Mucosa of gallbladder (tissue), 1 donor: ENCODE results near the gene BPIFB1. TPM values are rescaled to one million over a fixed set of nuclear protein-coding genes. Genes with fewer than 3 reads are reported as not detected.
A peak's percentile ranks its signal among the peaks of the same experiment; 100 is the strongest.

Experiments used
- DNase-seq: peaks from one replicate; pipeline ENCODE4 v3.0.0-alpha.2; 2020; ENCODE audit warnings: low spot score
- total RNA-seq: library from RNA; stranded (reverse); gene quantifications from one replicate; pipeline ENCODE4 v1.2.1, GENCODE V29; 2021
- donor health status: DM: no; HTN: no; CAD: no.

Gene BPIFB1, protein sequence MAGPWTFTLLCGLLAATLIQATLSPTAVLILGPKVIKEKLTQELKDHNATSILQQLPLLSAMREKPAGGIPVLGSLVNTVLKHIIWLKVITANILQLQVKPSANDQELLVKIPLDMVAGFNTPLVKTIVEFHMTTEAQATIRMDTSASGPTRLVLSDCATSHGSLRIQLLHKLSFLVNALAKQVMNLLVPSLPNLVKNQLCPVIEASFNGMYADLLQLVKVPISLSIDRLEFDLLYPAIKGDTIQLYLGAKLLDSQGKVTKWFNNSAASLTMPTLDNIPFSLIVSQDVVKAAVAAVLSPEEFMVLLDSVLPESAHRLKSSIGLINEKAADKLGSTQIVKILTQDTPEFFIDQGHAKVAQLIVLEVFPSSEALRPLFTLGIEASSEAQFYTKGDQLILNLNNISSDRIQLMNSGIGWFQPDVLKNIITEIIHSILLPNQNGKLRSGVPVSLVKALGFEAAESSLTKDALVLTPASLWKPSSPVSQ
- 0.78 TPM for total RNA-seq

DNA sequence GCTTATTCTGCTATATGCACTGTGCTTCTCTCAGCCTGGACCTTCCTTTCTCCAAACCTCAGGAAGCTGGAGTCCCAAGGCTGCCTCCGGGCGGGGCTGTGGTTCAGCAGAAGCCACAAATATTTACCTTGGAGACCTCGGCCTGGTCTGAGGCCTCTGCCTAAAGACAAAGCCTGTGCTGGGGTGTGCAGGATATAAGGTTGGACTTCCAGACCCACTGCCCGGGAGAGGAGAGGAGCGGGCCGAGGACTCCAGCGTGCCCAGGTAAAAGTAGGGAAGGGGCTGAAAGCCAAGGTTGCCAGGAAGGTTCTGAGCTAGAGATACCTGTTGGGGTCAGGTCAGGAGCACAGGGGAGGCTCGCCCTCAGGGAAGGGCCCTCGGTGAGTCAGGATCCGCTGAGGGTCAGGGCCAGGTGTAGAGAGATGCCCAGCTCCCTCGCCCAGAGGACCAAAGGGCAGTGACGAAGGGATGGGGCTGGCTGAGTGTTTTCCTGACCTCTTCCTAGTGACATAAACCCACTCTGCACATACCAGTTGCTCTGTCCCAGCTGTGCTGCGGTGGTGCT is at the start of gene BPIFB1:
BPIFB1 (plus strand) TSS at position 224 of the 565 bp plus-strand sequence. CDS start 2,860 bp downstream, outside the sequence.
- no peak for DNase-seq

DNA sequence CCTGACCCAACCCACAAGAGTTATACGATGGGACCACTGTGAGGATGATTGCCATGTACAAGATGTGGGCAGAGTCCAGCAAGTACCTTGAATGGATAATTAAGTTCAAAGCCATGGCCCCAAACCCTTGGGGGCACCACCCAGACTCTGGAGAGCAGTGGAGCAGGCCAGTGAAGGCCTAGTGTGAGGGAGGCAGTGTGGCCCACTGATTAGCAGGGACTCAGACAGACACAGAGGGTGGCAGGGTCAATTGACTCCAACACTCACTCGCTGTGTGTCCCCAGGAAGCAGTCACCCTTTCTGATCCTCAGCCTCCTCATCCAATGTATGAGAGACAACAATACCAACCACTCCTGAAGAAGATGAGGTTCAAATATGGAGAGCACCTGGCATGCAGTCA is 49.0 kb upstream of the BPIFB1 start:
- DNase-seq: no peak

DNA sequence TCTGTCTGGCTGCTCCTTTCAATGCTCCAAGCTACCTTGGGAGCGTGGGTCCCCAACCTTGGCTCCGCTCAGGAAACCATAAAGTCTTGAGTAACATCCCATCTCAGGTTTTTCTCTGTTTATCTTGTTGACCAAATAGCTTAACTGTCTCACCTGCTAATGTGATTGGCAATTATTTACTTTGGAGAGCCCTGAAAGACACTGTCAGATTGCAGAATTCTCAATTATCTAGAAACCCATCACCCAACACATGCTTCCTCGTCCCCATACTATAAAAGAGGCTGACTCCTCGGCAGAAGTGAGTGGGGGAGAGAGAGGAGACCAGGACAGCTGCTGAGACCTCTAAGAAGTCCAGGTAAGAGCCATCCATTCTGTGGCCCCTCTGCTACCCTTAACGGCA is 47.3 kb upstream of the BPIFB1 start, which contains the start of gene BPIFA1:
BPIFA1 (plus strand) TSS at position 301 of the 400 bp plus-strand sequence. CDS start 1,716 bp downstream, outside the sequence.
- no peak for DNase-seq

DNA sequence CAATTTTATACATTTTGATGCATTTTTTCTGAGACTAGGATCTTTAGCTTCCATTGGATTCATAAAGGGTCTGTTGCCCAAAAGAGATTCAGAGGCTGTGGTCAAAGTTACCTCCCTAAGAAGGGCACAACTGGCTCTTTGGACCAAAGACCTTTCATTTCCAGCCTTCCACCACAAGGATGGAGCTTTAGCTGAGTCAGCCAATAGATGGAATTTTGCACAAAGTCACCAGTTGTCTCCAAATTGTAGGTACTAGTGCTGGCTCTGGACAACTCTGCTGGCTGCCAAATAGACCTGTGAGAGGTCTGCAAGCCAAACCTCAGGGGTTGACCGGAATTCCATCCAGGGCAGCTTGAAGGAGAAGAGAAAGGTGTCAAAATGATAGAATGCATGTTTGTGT is 46.7 kb upstream of the BPIFB1 start:
- no peak for DNase-seq

DNA sequence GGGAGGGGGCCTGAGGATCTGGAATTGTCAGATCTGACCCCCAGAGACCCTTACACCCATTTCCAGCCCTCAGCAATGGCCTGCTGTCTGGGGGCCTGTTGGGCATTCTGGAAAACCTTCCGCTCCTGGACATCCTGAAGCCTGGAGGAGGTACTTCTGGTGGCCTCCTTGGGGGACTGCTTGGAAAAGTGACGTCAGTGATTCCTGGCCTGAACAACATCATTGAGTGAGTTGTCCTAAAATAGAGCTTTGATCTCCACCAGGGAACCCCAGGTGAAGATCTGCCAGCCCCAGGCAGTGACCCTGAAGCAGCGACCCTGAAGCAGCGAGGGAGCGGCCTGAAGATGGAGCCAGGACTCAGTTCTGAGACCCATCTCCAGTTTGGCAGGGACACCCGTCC is 45.0 kb upstream of the BPIFB1 start:
- no peak for DNase-seq

DNA sequence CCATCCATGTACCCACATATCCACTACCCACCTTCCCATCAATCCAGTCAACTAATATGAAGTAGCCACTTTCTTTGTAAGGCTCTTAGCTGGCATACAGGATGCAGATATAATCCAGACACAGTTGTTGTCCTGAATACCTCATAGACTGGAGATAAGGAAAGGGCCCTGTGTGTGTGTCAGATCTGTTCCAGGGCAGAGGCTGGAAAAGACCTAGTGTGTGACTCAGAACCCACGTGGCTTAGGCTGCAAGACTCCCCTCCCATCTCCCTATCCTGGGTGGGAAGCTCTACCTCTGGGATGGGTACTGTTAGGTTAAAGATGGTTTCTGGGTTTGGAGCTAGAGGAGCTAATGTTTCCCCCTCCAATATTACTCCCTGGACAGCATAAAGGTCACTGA is 43.6 kb upstream of the BPIFB1 start:
- no peak for DNase-seq

DNA sequence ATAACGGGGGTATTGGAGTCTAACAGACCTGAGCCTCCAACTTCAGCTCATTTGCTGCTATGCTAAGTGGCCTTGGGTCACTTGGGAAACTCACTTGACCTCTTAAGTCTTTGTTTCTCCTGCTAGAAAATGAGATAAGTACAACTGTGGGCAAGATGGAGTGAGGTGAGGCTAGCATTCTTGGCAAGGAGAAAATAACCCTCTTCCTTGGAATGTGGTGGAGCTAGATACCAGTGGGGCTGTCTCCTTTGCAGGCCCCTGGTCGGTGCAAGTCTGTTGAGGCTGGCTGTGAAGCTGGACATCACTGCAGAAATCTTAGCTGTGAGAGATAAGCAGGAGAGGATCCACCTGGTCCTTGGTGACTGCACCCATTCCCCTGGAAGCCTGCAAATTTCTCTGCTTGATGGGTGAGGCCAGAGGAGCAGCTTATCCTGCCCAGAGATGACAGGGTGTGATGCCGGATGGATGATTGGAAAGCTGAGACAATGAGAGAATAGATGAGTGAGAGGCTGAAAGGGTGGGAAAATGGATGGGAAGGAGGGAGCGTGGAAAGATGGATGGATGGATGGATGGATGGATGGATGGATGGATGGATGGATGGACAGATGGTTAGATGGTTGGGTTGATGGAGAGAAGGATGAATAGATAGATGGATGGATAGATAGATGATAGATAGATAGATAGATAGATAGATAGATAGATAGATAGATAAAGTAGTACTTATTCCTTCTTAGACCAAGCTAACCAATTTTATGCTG is 42.9 kb upstream of the BPIFB1 start:
- DNase-seq: no peak

DNA sequence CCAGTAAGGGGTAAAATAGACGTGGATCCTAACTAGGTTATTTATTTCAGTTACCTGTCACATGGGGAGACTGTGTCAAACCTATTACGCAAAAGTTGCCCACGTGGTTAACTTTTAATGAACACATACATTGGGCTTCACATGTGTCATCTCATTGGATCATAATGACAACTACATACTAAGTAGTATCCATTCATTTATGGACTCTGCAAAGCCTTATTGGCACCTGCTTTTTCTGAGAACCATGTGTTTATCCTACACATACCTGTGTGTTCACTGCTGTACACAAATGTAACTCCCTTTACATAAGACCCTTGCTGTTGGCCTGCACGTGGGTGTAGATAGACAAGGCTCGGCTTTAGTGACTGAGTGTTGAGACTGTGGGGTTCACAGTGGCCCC is 42.1 kb upstream of the BPIFB1 start:
- DNase-seq: no peak

DNA sequence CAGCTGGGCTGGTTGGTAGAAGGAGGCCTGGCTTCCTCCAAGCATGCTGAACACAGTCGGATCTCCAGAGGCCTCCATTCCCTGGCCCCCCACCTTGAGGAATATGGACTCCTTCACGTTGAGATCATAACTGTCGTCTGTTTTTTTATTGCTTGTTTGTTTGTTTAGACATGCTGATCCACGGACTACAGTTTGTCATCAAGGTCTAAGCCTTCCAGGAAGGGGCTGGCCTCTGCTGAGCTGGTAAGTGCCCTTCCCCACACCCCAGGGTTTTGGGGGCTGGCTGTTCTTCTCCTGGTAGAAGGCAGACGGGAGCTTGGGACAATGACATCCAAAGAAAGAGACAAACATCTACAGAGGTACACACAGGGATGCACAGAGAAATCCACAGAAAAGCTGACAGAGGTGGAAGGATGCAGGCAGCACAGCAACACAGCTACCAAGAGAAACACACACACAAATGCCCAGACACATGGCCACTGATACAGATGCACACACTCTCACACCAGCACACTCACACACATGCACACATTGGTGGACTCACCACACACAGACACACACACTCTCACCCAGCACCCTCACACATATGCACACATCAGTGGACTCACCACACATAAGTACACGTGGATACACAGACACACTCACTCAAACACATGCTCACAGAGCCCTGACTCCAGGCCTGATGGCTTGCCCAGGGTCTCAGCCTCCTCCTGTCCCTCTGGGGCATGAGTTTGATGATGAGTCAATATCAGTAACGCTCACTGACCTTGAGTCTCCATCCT is 40.5 kb upstream of the BPIFB1 start:
- DNase-seq: no peak

DNA sequence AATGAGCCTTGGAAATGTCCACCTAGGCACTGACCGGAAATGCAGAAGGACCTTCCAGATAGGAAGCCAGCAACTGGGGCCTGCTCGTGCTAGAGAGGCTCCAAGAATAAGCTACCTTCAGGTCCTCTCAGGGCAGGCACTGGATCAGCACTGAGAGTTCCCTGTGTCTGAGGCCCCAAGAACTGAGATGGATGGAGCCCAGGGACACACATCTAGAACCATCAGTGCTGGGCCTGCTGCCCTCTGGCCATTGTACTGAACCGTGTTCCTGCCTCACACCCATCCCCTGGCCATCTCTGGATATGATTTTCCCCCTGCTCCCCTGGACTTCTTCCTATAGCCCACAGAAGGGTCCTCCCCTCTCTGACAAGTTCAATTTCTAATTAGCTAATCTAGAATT is 36.9 kb upstream of the BPIFB1 start:
- no peak for DNase-seq

DNA sequence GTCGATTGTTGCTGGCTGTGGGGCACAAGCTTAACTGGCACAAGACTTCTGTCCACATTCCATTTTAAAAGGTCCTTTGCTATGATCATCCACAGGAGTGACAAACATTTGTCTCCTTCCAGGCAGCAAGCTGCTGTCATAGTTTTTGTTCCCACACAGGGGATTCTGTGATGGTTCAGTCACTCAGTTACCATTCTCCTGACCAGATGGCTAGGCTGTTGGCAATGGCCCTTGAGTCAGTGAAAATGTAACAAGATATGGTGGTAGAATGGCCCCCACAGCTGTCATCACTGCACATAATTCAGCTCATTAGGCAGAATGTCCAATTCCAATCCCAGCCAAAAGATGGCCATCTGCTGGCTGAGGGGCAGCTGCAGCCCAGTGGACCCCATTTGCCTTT is 33.6 kb upstream of the BPIFB1 start:
- no peak for DNase-seq

DNA sequence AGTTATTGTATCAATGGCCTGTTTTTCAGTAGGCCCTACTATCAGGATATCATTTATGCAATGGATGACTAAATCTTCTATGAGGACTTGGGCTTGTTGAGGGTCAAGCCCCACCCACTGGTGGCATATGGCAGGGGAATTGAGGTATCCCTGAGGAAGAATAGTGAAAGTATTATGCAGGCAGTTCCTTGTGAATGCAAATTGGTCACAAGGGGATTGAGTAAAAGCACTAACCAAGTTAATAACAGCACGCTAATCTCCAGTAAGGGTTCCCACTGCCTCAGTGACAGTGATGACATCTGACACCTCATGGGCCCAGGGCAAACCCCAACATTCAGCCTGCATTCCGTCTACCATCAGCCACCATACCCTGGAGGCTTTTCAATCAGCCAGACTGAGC is 32.3 kb upstream of the BPIFB1 start:
- no peak for DNase-seq

DNA sequence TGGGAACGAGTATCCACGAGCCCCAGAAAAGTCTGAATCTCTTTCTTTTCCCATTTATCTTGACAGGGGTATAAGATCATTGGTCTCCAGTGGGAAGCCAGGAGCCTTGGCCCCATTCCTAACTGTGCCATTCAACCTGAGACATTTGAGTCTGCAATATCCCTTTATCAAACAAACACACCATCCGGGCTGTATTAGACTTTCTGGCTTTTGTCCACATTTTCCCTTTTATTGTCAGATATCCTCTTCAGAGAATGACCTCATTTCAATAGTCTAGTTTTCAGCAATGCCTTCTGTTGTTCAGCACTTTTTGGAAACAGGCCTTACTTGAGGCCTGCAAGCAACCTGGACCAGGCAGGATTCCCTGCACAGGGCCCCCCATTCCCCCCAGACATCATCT is 31.5 kb upstream of the BPIFB1 start:
- no peak for DNase-seq

DNA sequence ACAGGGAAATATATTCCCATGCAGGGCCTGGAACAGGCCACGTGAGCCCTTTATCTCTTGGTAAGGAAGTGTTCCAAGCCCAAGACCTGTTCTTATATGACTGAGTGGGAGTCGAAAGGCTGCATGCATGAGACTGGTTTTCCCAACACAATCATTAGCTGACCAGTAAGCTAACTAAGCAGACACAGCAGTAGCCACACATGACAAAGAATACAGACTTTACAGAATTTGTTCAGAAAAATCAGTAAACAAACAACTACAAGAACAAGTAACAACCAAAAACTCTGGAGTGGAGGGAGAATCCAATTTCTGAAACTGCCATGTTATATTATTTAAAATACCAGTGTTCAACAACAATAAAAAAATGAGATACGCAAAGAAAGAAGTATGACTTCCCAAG is 30.6 kb upstream of the BPIFB1 start:
- no peak for DNase-seq

DNA sequence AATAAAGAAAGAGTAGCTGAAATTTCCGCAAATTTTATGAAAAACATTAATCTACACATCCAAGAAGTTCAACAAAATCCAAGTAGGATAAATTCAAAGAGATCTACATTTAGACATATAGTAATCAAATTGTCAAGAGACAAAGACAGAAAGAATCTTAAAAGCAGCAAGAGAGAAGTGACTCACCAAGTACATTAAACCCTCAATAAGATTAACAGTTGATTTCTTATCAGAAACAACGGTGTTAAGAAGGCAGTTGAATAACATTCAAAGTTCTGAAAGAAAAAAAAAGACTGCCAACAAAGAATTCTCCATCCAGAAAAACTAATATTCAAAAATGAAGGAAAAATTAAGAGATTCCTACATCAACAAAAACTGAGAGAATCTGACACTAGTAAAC is 28.0 kb upstream of the BPIFB1 start:
- no peak for DNase-seq

DNA sequence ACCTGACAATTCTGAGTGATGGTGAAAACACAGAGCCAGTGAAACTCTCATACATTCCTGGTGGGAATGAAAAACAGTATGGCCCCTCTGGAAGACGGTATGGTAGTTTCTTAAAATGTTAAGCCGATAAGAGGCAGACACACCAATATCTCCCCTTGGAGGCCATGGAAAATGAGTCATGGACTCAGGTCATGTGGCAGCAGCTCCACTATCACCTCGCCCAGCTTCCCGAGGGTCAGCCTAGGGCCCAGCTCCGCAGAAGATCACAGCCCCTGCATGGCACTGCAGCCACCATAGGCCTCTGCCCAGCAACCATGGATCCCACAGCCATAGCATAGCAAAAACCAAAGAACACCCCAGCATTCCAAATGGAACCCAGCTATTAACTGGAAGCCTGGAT is 25.8 kb upstream of the BPIFB1 start:
- DNase-seq: no peak

DNA sequence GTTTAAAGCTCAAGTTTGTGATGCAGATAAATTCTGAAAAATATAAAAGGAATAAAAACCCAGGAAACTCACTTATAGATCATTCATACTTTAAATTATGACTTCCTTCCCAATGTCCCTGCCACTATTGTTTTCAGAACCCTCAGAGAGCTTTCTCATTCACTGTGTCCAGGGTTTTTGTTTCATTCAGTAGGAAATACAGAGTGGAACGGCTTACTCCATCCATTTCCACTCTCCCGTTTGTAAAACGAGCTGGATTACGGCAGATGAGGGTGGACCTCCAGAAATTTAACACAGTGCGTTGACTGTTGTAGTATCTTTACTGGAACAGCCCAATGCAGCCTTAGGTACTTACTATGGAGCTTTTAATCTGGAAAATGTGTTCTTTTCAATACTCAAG is 23.6 kb upstream of the BPIFB1 start:
- no peak for DNase-seq

DNA sequence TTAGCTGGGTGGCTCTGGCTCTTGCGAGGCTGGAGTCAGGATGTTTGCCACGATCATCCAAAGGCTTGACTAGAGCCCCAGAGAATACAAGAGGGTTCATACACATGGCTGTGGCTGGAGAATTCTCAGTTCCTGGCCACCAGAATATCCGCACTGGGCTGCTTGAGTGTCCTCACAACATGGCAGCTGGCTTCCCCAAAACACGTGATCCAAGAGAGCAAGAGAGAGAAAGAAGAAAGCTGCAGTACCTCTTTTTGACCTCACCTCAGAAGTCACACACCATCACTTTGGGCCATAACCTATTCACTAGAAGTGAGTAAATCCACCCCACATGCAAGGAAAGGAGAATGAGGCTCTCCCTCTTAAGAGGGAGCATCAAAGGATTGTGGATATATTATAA is 21.5 kb upstream of the BPIFB1 start:
- no peak for DNase-seq

DNA sequence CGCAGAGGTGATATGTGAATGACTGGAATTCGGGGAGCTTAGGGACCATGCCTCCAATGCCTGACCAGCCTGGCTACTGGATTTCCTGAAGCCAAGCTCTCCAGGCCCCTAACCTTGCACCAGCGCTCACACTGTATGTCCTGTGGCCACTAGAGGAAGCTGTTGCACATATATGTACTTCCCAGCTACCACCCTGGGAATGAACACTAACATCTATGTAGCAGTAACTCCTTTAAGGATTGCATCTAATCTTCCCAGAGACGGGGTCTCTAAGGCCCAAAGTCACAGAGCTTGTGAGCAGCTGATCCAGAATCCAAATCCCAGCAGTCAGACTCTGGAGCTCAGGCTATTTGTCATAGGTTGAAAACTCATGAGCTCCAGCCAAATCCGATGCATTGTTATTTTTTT is 20.4 kb upstream of the BPIFB1 start:
- DNase-seq: peak; percentile 41

DNA sequence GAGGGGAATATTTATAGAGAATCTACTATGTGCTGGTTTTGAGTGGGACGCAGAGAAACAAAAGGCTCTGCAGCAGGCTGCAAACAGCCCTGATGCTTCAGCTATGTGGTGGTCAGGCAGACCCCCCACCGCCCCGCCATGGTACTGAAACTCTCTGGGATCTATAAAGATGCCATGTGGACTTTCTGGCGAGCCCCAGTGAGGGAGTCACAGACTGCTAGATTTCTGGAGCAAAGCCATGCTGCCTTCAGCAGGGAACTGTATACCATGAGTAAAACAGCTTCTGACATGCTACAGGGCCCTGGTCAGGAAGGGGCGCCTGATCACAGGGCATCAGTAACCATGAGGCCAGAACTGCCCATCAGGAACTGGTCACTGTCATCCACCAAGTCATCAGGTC is 19.2 kb upstream of the BPIFB1 start:
- no peak for DNase-seq

DNA sequence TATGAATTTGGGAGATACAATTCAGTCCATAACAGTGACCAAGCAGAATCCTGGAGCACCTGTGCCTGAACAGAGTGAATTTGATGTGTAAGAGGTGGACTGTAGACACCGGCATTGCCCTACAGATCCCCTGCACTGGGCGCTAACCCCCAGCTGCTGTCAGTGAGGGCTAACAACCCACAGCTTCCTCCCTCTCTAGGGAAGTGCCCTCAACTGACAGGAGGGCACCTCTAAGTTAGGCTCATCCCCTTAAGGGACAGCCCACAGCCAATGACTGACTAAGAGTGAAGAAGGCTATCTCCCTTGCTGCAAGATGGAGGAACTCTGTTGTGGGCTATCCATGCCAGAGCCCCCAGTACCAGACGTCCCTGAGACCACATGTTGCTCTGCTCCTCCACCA is 15.3 kb upstream of the BPIFB1 start:
- no peak for DNase-seq
